GM12801 (cell line): ENCODE measurements around the gene CNOT2.

ENCODE experiments used
- CTCF ChIP-seq: IDR thresholded peaks from one replicate; pipeline ENCODE4 v1.5.1; 2011; ENCODE audit warnings: control low read depth; ENCODE audit not compliant: insufficient read length; ENCODE audit errors: extremely low read depth

The CNOT2 gene

GRCh38 chr12:70354787-70355186 is 111.6 kb downstream of the CNOT2 start:
- no peak for TF ChIP-seq CTCF

- TF ChIP-seq CTCF = no peak
These were observed 112.7 kb downstream of the CNOT2 start for GRCh38 chr12:70355972-70356371.

GRCh38 chr12:70359458-70360197 is 116.4 kb downstream of the CNOT2 start:
- no peak for TF ChIP-seq CTCF

- no peak for TF ChIP-seq CTCF
These were observed 117.0 kb downstream of the CNOT2 start for GRCh38 chr12:70360218-70360617.

GRCh38 chr12:70364695-70365397 is 121.6 kb downstream of the CNOT2 start:
- TF ChIP-seq CTCF = no peak

GRCh38 chr12:70365398-70365647 is 122.1 kb downstream of the CNOT2 start:
- no peak for TF ChIP-seq CTCF

- no peak for TF ChIP-seq CTCF
These were observed 122.7 kb downstream of the CNOT2 start, which contains the start of gene KCNMB4 for GRCh38 chr12:70365648-70366518. Gene KCNMB4, plus strand, starts transcription at chr12:70366290. Its CDS starts 445 bp downstream, at chr12:70366735.
